ENCODE data around the gene HSCB.
"Not testable (repeated sequence)": the region's sequence is repeated elsewhere in the genome, so short reads cannot be mapped to it uniquely, and the experiment has no call there.

The HSCB gene

DNA sequence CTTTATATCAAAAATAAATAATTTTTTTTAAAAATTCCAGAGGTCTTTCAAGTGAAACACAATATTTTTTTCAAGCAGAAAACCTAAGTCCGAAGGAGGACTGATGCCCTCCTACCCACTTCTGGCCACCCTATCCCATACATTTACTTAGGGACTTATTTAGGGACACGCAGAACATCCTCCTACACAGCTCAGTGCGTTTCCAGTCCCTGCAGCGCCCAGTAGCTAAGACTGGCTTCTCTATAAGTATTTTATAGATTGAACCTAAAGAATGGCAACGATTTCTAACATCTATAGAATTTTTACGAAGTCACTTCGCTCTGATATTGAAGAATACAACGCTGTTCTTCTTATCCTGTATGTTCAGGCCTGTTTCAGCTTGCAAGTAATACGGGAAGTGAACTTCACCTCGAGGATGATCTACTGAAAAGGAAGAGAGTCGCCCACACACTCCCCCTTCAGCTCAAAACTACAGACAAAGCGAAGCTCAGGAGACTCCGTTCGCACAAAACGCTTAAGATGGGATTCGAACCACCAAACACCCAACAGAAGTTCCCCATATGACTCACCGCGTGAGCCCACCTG, 547 bp upstream of the HSCB start:
- DNase-seq: no peak

DNA sequence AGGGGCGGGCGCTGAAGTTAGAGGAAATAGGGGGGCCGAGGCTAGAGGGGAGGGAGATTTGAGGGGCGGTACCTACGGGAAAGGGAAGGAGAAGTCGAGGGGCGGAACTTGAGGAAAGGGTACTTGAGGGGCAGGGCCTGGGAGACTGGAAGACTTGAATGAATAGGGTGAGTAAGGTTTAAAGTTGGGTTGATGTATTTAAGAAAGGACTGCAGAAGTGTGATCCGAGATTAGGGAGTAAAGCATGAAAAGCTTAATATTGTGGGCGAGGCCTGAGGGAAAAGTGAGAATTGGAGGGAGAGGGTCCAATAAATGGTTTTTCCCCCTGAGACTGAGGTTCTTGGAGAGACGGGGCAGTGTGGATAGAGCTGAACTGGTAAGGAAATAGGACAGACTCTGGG, 723 bp downstream of the HSCB start:
- no peak for DNase-seq

DNA sequence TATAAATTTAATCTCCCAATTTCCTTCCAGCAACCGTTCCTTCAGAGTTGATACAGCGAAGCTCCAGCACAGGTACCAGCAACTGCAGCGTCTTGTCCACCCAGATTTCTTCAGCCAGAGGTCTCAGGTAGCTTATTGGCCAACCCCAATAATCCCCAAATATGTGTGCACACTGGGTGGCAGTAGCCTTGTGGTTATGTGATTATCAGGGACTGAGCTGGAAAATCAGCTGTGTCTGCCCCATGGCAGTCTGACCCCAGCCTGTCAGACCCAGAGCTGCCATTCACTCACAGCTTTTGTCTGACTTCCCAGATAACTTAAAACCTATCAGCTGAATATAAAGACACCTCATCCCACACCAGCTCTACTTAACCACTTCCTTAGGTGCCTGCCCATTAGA, 2.0 kb downstream of the HSCB start:
- no peak for DNase-seq

DNA sequence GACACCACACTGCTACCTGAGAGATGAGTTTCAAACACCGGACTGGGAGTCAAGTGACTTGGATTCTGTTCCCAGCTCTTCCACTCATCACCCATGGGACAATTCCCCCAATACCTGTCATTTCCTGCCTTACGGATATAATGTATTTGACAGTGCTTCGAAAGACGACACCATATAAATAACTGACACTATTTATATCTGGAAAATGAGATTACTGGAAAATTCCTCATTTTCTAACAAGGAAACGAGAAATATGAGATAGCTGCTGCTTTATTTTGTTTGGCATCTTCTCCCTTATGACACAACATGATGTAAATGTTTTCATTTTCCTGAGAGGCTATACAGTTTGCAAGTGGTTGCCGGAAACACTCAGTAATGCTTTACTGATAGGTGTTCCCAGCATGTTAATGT, 8.6 kb downstream of the HSCB start:
- no peak for DNase-seq

DNA sequence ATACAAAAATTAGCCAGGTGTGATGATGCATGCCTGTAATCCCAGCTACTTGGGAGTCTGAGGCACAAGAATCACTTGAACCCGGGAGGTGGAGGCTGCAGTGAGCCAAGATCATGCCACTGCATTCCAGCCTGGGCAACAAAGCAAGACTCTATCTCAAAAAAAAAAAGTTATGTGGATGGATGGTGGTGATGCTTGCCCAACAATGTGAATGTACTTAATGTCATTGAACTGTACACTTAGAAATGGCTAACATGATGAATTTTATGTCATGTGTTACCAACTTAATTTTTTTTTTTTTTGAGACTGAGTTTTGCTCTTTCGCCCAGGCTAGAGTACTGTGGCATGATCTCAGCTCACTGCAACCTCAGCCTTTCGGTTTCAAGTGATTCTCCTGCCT, 12.7 kb downstream of the HSCB start:
- DNase-seq: not testable (repeated sequence)

DNA sequence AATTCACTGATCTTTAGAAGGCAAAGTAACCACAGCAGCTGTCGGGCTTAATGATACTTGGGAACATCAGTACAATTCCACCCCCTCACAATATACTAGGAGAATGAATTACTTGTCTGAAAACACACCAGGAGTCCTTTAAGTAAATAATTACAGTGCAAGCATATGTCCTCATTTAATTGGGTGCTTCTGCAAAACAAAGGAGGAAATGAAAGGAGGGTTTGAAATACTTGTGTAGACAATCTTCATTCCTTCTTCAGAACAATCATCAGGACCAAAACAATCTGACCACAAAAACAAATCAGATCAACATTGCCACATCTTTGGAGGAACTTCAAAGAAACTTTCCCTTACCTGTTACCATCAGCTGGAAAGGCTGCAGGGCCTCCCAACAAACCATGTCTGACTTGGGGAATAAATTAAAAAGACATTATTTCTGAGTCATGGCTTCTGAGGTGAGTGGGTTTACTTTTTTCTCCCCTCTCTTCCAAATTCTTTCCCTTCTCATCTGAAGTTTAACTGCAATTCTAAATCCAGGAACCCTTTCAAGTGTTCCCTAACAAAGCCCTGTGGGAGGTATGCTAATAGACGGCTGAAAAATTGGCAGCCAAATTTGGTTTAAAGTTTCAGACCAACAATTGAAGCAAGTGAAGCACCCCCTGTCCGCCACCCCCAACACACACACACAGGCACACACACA, 18.2 kb downstream of the HSCB start:
- no peak for DNase-seq

DNA sequence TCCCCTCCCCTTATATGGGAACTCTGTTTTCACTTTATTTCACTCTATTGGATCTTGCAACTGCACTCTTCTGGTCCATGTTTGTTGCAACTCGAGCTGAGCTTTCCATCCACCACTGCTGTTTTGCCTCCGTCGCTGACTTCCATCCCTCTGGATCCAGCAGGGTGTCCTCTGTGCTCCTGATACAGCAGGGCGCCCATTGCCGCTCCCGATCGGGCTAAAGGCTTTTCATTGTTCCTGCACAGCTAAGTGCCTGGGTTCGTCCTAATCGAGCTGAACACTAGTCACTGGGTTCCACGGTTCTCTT, 19.6 kb downstream of the HSCB start:
- no peak for DNase-seq

DNA sequence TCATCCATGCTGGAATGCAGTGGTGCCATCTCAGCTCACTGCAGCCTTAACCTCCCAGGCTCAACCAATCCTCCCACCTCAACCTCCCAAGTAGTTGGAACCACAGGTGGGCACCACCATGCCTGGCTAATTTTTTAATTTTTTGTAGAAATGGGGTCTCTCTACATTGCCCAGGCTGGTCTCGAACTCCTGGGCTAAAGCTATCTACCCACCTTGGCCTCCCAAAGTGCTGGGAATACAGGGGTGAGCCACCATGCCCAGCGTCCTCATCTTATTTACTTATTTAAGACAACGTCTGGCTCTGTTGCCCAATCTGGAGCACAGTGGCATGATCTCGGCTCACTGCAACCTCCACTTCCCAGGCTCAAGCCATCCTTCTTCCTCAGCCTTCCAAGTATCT, 20.2 kb downstream of the HSCB start:
- not testable (repeated sequence) for DNase-seq

DNA sequence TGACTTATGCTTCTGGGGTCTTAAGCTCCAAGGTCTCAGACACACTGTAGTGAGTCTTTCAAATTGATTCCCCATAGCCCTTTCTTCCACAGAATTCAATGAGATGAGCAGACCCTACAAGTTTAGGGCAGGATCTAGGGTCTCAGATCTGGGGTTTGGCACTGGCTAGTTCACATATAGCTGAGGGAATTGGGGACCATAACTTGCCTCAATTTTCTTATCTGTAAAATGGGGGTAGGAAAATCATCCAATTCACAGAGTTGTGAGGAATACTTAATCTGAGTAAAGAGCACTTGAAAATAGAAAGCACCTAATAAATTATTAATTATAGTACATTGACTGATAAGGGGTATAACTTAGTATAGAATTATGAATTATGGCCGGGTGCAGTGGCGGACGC, 24.8 kb downstream of the HSCB start:
- DNase-seq: no peak

DNA sequence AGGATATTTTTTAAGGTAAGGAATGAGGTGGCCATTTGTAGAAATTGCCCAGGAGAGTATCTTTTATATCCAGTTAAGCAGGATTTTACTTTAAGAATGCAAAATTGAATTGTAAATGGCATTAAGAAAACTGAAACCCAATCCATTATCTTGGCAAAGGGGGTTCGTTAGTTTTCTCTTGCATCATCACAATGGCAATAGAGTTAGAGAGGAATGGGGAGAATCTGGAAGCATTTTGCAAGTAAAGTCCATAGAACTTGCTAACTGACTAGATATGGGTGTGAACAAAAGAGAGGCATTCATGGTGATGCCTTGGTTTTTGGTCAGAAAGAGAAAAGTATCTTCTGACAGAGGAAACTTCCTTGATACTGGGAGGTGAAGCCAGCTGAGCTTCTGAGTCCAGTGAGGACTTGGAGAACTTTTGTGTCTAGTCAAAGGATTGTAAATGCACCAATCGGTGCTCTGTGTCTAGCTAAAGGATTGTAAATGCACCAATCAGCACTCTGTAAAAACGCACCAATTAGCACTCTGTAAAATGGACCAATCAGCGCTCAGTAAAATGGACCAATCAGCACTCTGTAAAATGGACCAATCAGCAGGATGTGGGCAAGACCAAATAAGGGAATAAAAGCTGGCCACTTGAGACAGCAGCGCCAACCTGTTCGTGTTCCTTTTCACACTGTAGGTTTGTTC, 27.0 kb downstream of the HSCB start:
- no peak for DNase-seq

DNA sequence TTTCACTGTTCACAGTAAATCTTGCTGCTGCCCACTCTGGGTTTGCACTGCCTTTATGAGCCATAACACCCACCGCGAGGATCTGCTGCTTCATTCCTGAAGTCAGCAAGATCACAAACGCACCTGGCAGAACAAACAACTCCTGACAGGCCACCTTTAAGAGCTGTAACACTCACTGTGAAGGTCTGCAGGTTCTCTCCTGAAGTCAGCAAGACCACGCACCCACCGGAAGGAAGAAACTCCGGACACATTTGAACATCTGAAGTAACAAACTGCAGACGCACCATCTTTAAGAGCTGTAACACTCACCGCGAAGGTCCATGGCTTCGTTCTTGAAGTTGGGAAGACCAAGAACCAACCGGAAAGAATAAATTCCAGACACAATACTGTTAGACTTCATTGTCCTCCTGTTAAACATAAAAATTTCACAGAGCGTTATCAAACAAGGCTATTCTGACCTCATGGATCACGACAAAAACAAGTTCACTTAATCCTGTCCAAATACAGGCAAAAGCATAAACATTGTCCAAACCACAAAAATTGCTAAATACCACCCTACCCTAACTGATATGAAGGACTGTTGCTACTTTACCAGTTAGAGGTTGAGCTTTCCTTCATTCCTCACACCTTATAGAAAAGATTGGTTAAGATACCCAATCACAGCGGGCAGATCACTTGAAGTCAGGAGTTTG, 27.7 kb downstream of the HSCB start:
- no peak for DNase-seq

DNA sequence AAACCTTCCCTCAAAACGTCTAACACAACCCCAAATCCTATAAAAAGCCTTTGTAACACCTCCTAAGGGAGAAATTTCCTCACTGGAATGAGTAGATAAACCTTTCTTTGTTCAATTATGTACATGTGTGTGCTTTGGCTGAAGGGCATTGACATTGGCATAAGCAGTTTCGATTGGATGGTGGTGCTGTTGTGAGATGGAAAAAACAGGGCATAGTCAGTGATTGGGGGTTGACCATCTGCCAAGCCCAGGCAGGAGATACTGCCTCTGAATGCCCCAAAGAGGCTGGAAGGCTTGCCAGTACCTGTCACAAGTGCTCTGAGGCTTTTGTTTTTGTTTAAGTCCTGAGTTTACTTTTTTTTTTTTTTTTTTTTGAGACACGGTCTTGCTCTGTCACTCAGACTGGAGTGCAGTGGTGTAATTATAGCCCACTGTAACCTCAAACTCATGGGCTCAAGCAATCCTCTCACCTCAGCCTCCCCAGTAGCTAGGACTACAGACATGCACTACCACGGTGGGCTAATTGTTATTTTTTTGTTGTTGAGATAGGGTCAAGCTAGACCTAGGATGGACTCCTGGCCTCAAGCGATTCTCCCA, 29.5 kb downstream of the HSCB start:
- no peak for DNase-seq

DNA sequence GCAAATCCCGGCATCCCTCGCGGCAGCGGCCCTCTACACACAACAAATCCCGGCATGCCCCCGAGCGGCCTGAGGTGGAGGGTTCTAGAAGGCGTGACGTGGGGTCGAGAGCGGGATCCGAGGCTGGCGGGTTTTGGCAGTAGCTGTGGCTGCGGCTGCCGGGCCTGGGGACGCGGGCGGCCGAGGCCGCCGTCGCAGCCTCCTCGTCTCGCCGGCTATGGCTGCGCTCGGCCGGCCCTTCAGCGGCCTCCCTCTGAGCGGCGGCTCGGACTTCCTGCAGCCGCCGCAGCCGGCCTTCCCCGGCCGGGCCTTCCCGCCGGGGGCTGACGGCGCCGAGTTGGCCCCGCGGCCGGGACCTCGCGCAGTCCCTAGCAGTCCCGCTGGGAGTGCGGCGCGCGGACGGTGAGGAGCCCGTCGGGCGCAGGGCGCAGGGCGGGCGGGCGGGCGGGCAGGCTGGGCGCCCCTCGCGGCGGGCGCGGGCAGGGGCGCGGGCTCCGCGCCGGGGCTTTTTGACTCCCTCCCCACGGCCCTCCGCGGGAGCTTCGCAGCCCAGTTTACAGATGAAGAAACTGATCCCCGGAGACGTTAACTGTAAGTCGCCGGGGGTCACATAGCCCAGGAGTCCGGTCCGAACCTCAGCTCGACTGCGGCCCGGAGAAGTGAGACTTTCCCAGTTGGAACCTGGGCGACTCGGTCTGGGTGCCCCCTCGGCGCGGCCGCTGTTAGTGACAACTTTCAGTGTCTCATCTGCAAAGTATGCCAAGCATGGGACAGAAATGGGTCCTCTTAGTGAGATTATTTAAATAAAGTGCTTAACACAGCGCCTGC, 31.0 kb downstream of the HSCB start, which contains the start of gene CCDC117:
CCDC117 (plus strand) TSS at position 63 of the 828 bp plus-strand sequence; CDS start at position 218, 155 bp downstream.
- peak; percentile 96 for DNase-seq

DNA sequence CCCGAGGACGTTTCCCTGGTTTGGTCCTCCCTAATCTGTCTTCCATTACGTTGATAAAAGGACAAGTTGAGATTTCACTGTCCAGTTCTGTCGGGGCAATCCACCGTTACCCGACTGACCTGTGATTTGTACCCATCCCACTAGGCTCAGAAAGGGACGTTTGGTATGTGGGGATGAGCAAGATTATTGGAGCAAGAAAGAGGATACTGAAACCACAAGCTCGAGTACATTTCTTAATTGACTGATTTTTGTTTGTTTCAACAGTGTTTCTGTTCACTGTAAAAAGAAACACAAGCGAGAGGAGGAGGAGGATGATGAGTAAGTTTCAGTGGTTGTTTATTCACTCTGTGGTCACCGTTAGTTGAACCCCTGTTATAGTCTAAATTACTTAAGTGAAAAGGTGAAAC, 31.6 kb downstream of the HSCB start:
- DNase-seq: no peak

DNA sequence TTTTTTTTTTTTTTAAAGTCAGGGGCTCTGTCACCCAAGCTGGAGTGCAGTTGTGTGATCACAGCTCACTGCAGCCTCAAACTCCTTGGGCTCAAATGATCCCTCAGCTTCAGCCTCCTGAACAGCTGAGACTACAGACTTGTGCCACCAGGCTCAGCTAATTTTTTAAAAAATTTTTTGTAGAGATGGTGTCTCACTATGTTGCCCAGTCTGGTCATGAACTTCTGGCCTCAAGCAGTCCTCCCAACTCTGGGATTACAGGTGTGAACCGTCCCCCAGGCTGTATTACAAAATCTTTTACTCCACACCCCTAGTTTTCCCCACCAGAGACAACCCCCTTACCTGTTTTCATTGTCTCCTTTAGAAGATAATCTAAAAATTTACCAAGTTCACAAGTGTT, 32.5 kb downstream of the HSCB start:
- no peak for DNase-seq

DNA sequence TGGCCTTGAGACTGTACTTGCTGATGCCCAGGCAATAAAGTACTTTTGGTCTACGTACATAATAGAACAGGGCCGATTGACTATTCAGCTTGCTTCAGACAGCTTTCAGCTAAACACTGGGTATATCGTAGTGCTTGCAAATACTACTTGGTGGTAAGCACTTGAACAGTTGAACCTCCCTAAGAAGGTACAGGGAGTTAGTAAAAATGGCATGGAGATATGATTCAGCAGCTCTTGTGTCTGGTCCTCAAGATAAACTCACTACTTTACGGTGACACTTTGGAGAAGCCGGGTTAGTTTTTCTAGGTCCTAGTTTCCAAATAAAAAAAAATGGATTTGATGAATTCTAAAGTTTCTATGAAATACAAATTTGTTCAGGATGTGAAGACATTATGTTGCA, 38.0 kb downstream of the HSCB start:
- DNase-seq: no peak

DNA sequence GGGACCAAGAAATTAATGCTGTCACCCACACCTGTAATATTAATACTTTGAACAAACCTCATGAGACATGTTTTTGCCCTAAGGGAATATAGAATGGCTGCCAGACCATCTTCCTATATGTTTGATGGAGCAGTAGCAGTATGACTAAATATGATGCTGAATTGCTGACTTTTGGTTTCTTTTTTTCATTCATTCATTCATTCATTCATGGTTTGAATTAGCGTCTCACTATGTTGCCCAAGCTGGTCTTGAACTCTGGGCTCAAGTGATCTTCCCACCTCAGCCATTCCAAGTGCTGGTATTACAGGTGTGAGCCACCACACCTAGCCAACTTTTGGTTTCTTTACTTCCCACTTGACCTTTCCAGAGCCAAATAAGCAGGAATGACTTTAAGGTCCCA, 38.5 kb downstream of the HSCB start:
- no peak for DNase-seq

DNA sequence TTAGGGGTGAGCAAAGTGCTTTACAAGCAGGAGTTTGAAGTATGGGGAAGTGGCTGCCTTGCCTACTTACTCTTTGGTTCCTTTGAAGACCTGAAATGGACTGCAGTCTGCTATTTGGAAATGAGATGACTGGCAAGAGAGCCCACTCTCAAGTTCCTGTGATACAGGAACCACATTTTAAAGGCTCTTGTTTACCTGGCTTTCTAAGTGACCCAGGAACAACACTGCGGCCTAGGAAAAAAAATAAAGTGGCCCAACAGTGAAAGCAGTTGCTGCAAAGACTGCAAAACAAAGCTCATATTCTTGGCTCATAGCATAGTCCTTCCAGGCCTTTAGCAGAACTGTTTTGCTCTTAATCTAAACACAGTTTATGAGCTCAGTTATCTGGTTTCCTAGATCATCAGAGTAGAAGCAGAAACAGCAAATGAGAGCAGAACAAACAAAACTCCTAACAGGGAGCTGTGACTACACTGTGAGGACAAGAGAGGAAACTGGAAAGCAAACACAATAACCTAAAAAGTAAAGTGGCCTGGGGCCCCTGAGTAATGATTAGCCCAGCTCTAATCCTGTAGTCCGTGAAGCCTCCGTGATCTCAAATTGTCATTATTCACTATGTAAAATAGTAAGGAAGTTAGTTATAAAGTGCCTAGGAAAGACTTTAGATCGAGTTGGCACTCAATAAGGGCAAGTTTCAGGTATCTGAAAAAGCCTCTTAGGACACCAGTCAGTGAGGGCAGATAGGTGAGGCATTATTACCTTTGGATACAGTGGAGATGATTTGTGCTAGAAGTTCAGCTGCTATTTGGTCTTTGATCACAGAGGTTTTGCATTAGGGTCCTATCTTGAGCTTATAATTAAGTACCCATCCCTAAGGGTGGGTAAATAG, 42.2 kb downstream of the HSCB start:
- DNase-seq: no peak

DNA sequence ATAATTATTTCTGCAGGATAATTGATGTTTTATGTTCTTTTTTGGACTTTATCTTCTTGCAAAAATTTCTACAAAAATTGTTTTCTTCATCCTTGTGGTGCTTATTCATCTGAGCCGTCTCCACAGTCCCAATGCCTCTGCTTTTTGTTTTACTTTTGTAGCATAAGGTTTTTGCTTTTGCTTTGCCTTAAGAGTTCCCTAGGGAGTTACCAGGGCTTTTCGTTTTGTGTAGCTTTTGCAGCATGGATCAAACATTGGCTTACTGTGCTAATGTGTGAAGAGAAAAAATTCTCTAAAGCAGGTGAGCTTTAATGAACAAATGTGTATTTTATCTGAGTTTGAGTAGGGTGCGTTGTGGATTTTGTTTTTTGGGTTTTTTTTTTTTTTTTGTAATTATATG, 46.8 kb downstream of the HSCB start:
- no peak for DNase-seq

DNA sequence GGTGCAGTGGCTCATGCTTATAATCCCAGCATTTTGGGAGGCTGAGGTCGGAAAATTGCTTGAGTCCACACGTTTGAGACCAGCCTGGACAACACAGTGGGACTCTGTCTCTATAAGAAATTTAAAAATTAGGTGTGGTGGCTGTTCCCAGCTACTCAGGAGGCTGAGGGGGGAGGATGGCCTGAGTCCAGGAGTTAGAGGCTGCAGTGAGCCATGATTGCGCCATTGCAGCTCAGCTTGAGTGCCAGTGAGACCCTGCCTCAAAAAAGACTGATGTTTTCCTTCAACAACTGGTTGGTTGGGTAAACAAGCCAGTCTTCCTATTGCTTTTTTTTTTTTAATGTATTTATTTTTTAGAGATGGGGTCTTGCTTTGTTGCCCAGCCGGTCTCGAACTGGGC, 49.3 kb downstream of the HSCB start:
- DNase-seq: no peak

DNA sequence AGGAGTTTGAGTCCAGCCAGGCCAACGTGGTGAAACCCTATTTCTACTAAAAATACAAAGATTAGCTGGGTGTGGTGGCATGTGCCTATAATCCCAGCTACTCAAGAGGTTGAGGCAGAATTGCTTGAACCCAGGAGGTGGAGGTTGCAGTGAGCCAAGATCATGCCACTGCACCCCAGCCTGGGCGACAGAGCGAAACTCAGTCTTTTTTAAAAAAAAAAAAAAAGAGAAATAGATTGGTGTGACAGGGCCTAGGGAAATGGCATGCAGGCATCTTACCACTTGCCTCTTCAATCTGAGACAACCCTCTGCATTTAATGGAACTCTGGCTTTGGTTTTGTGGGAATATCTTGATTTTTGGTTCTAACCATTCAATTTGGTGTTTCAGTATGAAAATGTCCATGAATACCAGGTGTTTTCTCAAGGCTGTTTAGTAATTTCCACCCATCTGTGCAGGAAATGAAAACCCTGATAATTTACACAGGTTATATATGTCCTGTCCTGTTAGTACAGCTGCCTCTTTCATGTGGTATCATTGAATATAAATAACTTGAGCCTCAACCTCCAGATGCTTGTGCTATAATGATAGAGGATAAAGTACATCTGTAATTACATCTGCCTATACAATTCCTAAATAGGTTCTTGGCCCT, 50.1 kb downstream of the HSCB start:
- DNase-seq: no peak

Measured in activated CD4-positive, alpha-beta T cell treated with anti-CD3 and anti-CD28 coated beads for 48 hours (primary cell).